HepG2 (cell line): ENCODE data around the gene SDK2. TPM values are rescaled to one million over a fixed set of nuclear protein-coding genes. Genes with fewer than 3 reads are reported as not detected.

ENCODE experiments used
- ATAC-seq: fragments of 200-7000 bp; cut with Tn5 transposase; 3 replicates; pipeline ENCODE4 v1.9.1; 2020; ENCODE audit warnings: mild to moderate bottlenecking, moderate library complexity
- BruUV-seq: library from RNA; stranded (reverse); fragments of 400-500 nt; replicated peaks from 2 replicates; lab custom pipeline; 2021; lab: Mats Ljungman, UMichigan
- CTCF ChIA-PET: fragments of 300-600 bp; formaldehyde crosslinking; extraction: SDS; loops from one replicate; lab custom pipeline; 2021; ENCODE audit warnings: low total read pairs, inconsistent platforms, low intra/inter-chr PET ratio; lab: Yijun Ruan, JAX
- POLR2A ChIA-PET: fragments of 350-600 bp; sonication (Branson Sonifier 250); formaldehyde crosslinking; loops from one replicate; lab custom pipeline; 2020; ENCODE audit warnings: antibody characterized with exemption, inconsistent platforms; lab: Yijun Ruan, JAX
- DNase-seq: peaks from one replicate; pipeline ENCODE4 v3.0.0-alpha.2; 2015; ENCODE audit warnings: low spot score
- FAIRE-seq: peaks from 3 replicates; lab custom pipeline; 2011; peaks lifted over from hg19 to GRCh38; lab: Jason Lieb, UNC
- H2AFZ ChIP-seq: one replicate; pipeline ENCODE4 v1.6.1; 2011; ENCODE audit warnings: low read length, inconsistent platforms
- H3K27ac ChIP-seq: fragments of 300-600 bp; 3 replicates; pipeline ENCODE4 v1.8.0; 2011; ENCODE audit warnings: mixed run types, mild to moderate bottlenecking, mixed read lengths, low read length, inconsistent platforms; ENCODE audit not compliant: insufficient read depth; ENCODE audit errors: extremely low read length
- H3K27me3 ChIP-seq, 2 experiments: fragments of 200-600 bp in 1 of 2; 2 replicates in 1 of 2; 3 replicates in 1 of 2; pipeline versions ENCODE4 v1.6.0 to v1.8.0; 2011; ENCODE audit warnings: low read length in 2 of 2, mild to moderate bottlenecking in 2 of 2, moderate library complexity in 2 of 2, inconsistent platforms in 1 of 2; ENCODE audit not compliant: insufficient read depth in 2 of 2, control insufficient read depth in 1 of 2
- H3K36me3 ChIP-seq, 2 experiments: fragments of 200-600 bp in 1 of 2; replicated peaks in 1 of 2; 2 replicates in 1 of 2; 3 replicates in 1 of 2; pipeline versions ENCODE4 v1.5.1 to v1.8.0; 2011; ENCODE audit warnings: low read length in 2 of 2, inconsistent platforms in 1 of 2; ENCODE audit not compliant: insufficient read depth in 2 of 2, control insufficient read depth in 1 of 2
- H3K4me1 ChIP-seq: 2 replicates; pipeline ENCODE4 v1.5.1; 2012; ENCODE audit warnings: low read length, inconsistent platforms; ENCODE audit not compliant: insufficient read depth
- H3K4me2 ChIP-seq: 2 replicates; pipeline ENCODE4 v1.6.0; 2011; ENCODE audit warnings: low read depth, low read length, inconsistent platforms
- H3K4me3 ChIP-seq, 3 experiments: fragments of 200-600 bp in 1 of 3; sonication (generic), shearing (Covaris generic) in 1 of 3; replicated peaks in 1 of 3; 2 replicates each; pipeline ENCODE4 v1.5.1; 2011 to 2016; ENCODE audit warnings: low read length in 3 of 3, inconsistent platforms in 2 of 3, low read depth in 2 of 3, mild to moderate bottlenecking in 2 of 3, control low read depth in 1 of 3, mixed read lengths in 1 of 3; ENCODE audit not compliant: insufficient read depth in 1 of 3
- H3K79me2 ChIP-seq: one replicate; pipeline ENCODE4 v1.6.1; 2011; ENCODE audit warnings: low read length, inconsistent platforms; ENCODE audit not compliant: insufficient read depth
- H3K9ac ChIP-seq: 2 replicates; pipeline ENCODE4 v1.6.0; 2011; ENCODE audit warnings: mild to moderate bottlenecking, low read depth, low read length, inconsistent platforms; ENCODE audit not compliant: insufficient read depth
- H3K9me3 ChIP-seq: 2 replicates; pipeline ENCODE4 v1.5.1; 2012; ENCODE audit warnings: mild to moderate bottlenecking, low read length
- H4K20me1 ChIP-seq: 2 replicates; pipeline ENCODE4 v1.6.0; 2011; ENCODE audit warnings: inconsistent platforms, mild to moderate bottlenecking, low read length, moderate library complexity; ENCODE audit not compliant: insufficient read depth
- GPN1 ChIP-seq: sonication (generic); formaldehyde crosslinking; IDR thresholded peaks from 2 replicates; pipeline ENCODE4 v1.5.1; 2020; ENCODE audit warnings: missing genetic modification reagents, borderline replicate concordance
- KAT7 ChIP-seq: IDR thresholded peaks from 2 replicates; pipeline ENCODE4 v1.6.1; 2018; ENCODE audit warnings: borderline replicate concordance, missing compliant biosample characterization
- PHF21A ChIP-seq: sonication (generic); formaldehyde crosslinking; IDR thresholded peaks from 2 replicates; pipeline ENCODE4 v1.5.0; 2020; ENCODE audit warnings: mild to moderate bottlenecking, missing genetic modification reagents
- ZNF460 ChIP-seq: sonication (generic); formaldehyde crosslinking; IDR thresholded peaks from 2 replicates; pipeline ENCODE4 v1.5.1; 2020; ENCODE audit warnings: missing genetic modification reagents, mild to moderate bottlenecking, borderline replicate concordance
- whole genome bisulfite sequencing: methylation state at CpG from one replicate; pipeline ENCODE4 v1.1.6; 2017; ENCODE audit warnings: low lambda C conversion rate; 5-methylcytosine and 5-hydroxymethylcytosine counted together
- in situ Hi-C: cut with HindIII; loops from 2 replicates; pipeline ENCODE4 v1.10.0; 2017; ENCODE audit warnings: low pct_unique_long_range_greater_than_20kb; ENCODE audit not compliant: extremely low pct_ligation_motif_present
- intact Hi-C: fragments of 100-400 bp; cut with micrococcal nuclease; formaldehyde crosslinking; loops from one replicate; pipeline ENCODE4 v1.10.0; 2022; ENCODE audit not compliant: unreplicated experiment
- polyA plus RNA-seq, 8 experiments: library from polyadenylated mRNA; depleted of rRNA in 3 of 8; stranded (reverse) in 7 of 8; unstranded in 1 of 8; fragments of >200 nt; fragmentation: Illumina TruSeq in 4 of 8; extraction: Trizol in 4 of 8; gene quantifications; 2 replicates each; pipeline versions ENCODE4 v1.2.1 to v1.2.3, GENCODE V29; 2011 to 2016; ENCODE audit warnings: low read depth in 4 of 8, missing spikeins in 1 of 8, mixed read lengths in 1 of 8; ENCODE audit not compliant: insufficient read depth in 1 of 8
- total RNA-seq, 5 experiments: library from RNA; depleted of rRNA; stranded (reverse); fragments of >200 nt; fragmentation: Illumina TruSeq; extraction: Trizol; gene quantifications; 2 replicates each; pipeline ENCODE4 v1.2.3, GENCODE V29; 2016; ENCODE audit warnings: low read depth in 1 of 5
- TF ChIP-seq, protein P1 (sequence below): sonication (generic); formaldehyde crosslinking; IDR thresholded peaks from 2 replicates; pipeline ENCODE4 v1.5.0; 2020; ENCODE audit warnings: missing genetic modification reagents, mild to moderate bottlenecking, borderline replicate concordance
- TF ChIP-seq, protein P2 (sequence below): sonication (generic); formaldehyde crosslinking; conservative IDR thresholded peaks from 2 replicates; pipeline ENCODE4 v1.8.0; 2022; ENCODE audit warnings: missing genetic modification reagents
- TF ChIP-seq, protein P3 (sequence below): sonication (generic); formaldehyde crosslinking; IDR thresholded peaks from 2 replicates; pipeline ENCODE4 v1.4.0; 2020; ENCODE audit warnings: missing genetic modification reagents
- TF ChIP-seq, protein P4 (sequence below): sonication (generic); formaldehyde crosslinking; IDR thresholded peaks from 2 replicates; pipeline ENCODE4 v1.4.0; 2020; ENCODE audit warnings: mild to moderate bottlenecking, missing genetic modification reagents, borderline replicate concordance
- TF ChIP-seq, protein P5 (sequence below): sonication (generic); formaldehyde crosslinking; IDR thresholded peaks from 2 replicates; pipeline ENCODE4 v1.4.0; 2020; ENCODE audit warnings: missing genetic modification reagents

SDK2 gene
- total and polyA plus RNA-seq, 2 of the 13 experiments (the other 11 are each of a cell fraction or from before 2014, with no cell fraction given) = not detected

DNA sequence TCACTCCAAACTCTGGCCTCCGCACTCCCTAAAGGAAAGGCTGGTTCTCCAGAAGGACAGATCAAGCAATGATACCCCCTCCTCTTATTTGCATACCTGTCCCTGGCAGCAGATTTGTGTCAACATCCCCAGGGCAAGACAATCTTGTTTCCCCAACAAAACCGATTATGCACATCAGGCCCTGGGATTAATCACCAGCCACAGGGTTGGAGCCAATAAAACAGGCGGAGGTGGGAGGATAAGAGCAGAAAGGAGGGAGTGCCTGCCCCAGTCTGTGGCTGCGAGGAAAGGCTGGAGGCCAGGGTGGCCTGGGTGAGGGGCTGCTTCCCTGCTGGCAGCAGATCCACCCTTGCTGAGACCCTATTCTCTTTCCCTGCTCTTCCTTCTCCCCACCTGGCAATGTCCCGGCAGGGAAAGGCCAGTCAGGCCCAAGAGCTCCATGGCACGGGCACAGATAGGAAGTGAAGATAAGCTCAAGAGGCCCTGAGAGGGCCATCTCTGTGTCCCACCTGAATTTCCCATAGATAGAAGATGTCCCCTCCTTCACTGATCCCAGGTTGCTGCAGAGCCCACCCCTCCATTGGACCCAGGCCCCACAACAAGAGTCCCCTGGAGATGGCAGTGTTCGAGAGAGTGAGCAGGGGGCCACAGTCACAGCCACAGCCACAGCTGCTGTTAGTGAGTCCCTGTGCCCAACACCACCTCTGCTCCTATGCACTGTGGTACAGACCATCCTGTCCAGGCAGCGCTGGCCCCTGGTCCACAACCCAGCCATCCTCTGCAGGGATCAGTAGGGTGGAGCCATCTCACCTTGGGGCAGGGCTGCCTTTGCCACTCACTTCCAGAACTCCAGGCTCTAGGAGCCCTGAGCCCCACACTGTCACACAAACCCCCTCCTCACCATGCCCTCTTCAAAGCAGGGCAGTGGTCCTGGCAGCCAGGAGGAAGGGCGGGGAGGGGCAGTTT is 137.5 kb downstream of the SDK2 start:
- peak; percentile 19; the same call in 1 of the 3 replicates for ATAC-seq
- no TSS peak for BruUV-seq
- TF ChIP-seq KAT7 = no peak
- no peak for TF ChIP-seq PHF21A (CRISPR knock-in tag)
- no peak for TF ChIP-seq ZNF460 (CRISPR knock-in tag)
- TF ChIP-seq, protein P1, sequence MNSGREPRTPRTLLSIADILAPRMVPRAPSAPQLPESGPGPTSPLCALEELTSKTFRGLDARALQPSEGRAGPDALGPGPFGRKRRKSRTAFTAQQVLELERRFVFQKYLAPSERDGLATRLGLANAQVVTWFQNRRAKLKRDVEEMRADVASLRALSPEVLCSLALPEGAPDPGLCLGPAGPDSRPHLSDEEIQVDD (CRISPR knock-in tag) = no peak
- TF ChIP-seq, protein P2, sequence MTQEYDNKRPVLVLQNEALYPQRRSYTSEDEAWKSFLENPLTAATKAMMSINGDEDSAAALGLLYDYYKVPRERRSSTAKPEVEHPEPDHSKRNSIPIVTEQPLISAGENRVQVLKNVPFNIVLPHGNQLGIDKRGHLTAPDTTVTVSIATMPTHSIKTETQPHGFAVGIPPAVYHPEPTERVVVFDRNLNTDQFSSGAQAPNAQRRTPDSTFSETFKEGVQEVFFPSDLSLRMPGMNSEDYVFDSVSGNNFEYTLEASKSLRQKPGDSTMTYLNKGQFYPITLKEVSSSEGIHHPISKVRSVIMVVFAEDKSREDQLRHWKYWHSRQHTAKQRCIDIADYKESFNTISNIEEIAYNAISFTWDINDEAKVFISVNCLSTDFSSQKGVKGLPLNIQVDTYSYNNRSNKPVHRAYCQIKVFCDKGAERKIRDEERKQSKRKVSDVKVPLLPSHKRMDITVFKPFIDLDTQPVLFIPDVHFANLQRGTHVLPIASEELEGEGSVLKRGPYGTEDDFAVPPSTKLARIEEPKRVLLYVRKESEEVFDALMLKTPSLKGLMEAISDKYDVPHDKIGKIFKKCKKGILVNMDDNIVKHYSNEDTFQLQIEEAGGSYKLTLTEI (CRISPR knock-in tag) = no peak
- TF ChIP-seq GPN1 (CRISPR knock-in tag) = no peak
- TF ChIP-seq, protein P3, sequence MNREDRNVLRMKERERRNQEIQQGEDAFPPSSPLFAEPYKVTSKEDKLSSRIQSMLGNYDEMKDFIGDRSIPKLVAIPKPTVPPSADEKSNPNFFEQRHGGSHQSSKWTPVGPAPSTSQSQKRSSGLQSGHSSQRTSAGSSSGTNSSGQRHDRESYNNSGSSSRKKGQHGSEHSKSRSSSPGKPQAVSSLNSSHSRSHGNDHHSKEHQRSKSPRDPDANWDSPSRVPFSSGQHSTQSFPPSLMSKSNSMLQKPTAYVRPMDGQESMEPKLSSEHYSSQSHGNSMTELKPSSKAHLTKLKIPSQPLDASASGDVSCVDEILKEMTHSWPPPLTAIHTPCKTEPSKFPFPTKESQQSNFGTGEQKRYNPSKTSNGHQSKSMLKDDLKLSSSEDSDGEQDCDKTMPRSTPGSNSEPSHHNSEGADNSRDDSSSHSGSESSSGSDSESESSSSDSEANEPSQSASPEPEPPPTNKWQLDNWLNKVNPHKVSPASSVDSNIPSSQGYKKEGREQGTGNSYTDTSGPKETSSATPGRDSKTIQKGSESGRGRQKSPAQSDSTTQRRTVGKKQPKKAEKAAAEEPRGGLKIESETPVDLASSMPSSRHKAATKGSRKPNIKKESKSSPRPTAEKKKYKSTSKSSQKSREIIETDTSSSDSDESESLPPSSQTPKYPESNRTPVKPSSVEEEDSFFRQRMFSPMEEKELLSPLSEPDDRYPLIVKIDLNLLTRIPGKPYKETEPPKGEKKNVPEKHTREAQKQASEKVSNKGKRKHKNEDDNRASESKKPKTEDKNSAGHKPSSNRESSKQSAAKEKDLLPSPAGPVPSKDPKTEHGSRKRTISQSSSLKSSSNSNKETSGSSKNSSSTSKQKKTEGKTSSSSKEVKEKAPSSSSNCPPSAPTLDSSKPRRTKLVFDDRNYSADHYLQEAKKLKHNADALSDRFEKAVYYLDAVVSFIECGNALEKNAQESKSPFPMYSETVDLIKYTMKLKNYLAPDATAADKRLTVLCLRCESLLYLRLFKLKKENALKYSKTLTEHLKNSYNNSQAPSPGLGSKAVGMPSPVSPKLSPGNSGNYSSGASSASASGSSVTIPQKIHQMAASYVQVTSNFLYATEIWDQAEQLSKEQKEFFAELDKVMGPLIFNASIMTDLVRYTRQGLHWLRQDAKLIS (CRISPR knock-in tag) = no peak
- TF ChIP-seq, protein P4, sequence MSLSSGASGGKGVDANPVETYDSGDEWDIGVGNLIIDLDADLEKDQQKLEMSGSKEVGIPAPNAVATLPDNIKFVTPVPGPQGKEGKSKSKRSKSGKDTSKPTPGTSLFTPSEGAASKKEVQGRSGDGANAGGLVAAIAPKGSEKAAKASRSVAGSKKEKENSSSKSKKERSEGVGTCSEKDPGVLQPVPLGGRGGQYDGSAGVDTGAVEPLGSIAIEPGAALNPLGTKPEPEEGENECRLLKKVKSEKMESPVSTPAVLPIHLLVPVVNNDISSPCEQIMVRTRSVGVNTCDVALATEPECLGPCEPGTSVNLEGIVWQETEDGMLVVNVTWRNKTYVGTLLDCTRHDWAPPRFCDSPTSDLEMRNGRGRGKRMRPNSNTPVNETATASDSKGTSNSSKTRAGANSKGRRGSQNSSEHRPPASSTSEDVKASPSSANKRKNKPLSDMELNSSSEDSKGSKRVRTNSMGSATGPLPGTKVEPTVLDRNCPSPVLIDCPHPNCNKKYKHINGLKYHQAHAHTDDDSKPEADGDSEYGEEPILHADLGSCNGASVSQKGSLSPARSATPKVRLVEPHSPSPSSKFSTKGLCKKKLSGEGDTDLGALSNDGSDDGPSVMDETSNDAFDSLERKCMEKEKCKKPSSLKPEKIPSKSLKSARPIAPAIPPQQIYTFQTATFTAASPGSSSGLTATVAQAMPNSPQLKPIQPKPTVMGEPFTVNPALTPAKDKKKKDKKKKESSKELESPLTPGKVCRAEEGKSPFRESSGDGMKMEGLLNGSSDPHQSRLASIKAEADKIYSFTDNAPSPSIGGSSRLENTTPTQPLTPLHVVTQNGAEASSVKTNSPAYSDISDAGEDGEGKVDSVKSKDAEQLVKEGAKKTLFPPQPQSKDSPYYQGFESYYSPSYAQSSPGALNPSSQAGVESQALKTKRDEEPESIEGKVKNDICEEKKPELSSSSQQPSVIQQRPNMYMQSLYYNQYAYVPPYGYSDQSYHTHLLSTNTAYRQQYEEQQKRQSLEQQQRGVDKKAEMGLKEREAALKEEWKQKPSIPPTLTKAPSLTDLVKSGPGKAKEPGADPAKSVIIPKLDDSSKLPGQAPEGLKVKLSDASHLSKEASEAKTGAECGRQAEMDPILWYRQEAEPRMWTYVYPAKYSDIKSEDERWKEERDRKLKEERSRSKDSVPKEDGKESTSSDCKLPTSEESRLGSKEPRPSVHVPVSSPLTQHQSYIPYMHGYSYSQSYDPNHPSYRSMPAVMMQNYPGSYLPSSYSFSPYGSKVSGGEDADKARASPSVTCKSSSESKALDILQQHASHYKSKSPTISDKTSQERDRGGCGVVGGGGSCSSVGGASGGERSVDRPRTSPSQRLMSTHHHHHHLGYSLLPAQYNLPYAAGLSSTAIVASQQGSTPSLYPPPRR (CRISPR knock-in tag) = no peak
- TF ChIP-seq, protein P5, sequence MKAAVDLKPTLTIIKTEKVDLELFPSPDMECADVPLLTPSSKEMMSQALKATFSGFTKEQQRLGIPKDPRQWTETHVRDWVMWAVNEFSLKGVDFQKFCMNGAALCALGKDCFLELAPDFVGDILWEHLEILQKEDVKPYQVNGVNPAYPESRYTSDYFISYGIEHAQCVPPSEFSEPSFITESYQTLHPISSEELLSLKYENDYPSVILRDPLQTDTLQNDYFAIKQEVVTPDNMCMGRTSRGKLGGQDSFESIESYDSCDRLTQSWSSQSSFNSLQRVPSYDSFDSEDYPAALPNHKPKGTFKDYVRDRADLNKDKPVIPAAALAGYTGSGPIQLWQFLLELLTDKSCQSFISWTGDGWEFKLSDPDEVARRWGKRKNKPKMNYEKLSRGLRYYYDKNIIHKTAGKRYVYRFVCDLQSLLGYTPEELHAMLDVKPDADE = no peak

More for the DNA sequence above, 137.5 kb downstream of the SDK2 start:
- Histone ChIP-seq H3K9me3 (no peaks in the 10 kb centered on the region), H4K20me1 (no peaks in the 10 kb centered on the region), H3K4me3 (no peak overlapping the region), H3K27me3 (peaks cover 4 to 50% of the 10 kb centered on the region in 2 experiments; a peak in 4 of 5 replicates), H3K79me2 (no peaks in the 10 kb centered on the region), H3K36me3 (no peaks in the 10 kb centered on the region), H2AFZ (no peak overlapping the region), H3K27ac (no peak overlapping the region), H3K4me2 (no peak overlapping the region), H3K4me1 (no peaks in the 10 kb centered on the region), H3K9ac (no peak overlapping the region)
- POLR2A ChIA-PET = no interaction called here
- intact Hi-C loops (no loop called here), in situ Hi-C loops (no loop called here)
- DNase-seq (no peak), FAIRE-seq (no peak)
- CTCF ChIA-PET = no interaction called here
- 3% methylated on average over 6 of the region's 9 CpGs for WGBS
